Fibroblast of mammary gland (primary cell): Measurements from ENCODE around the gene APIP.
"Not testable (repeated sequence)": the region's sequence is repeated elsewhere in the genome, so short reads cannot be mapped to it uniquely, and the experiment has no call there.

Experiments
- DNase-seq: peaks from one replicate; pipeline ENCODE4 v3.0.0-alpha.2; 2010; ENCODE audit warnings: low read depth
- H3K4me3 ChIP-seq: 2 replicates; pipeline ENCODE4 v1.5.1; 2011; ENCODE audit warnings: low read depth, mild to moderate bottlenecking, low read length, moderate library complexity; ENCODE audit not compliant: control insufficient read depth
- TF ChIP-seq, protein P1 (sequence below): conservative IDR thresholded peaks from 2 replicates; pipeline ENCODE4 v1.5.1; 2011; ENCODE audit warnings: low read depth, low read length, inconsistent platforms; ENCODE audit not compliant: control insufficient read depth, insufficient read depth

Gene APIP

DNA sequence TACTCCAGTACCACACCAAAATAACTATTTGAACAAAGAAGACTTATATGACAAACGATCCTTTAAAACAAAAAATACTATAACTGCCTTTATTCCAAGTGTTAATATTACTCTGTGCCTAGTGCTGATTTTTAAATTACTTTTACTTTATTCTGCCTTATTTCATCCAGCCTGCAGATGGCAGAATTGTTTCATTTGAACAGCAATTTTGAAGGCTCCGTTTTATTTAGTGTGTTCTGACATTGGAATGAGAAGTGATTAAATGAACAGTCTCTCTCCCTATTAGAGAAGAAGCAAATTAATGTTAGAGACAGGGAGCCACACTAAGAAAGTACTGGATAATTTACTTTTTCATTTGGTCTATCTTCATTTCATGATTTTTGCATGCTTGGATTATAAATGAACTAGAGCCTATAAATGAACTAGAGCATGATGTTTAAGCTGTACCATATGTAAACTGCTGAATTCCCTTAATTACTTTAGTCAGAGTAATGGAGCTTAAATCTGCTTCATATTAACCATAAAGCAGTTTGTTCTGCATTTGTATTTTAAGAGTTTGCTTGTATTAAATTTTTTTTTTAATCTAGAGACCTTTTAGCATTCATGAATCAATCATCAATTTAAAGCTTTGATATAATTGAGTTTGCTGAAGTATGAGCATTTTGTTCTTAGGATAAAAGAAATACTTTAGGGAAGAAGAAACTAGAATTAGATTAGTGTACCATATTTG, 10.1 kb upstream of the APIP start:
- TF ChIP-seq, protein P1, sequence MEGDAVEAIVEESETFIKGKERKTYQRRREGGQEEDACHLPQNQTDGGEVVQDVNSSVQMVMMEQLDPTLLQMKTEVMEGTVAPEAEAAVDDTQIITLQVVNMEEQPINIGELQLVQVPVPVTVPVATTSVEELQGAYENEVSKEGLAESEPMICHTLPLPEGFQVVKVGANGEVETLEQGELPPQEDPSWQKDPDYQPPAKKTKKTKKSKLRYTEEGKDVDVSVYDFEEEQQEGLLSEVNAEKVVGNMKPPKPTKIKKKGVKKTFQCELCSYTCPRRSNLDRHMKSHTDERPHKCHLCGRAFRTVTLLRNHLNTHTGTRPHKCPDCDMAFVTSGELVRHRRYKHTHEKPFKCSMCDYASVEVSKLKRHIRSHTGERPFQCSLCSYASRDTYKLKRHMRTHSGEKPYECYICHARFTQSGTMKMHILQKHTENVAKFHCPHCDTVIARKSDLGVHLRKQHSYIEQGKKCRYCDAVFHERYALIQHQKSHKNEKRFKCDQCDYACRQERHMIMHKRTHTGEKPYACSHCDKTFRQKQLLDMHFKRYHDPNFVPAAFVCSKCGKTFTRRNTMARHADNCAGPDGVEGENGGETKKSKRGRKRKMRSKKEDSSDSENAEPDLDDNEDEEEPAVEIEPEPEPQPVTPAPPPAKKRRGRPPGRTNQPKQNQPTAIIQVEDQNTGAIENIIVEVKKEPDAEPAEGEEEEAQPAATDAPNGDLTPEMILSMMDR, result peak; percentile 74
- H3K4me3 ChIP-seq, result no peak overlapping the region
- DNase-seq, result peak; percentile 65

GRCh38 chr11:34924714-34925113, 8.5 kb upstream of the APIP start:
- H3K4me3 ChIP-seq, result no peak overlapping the region
- no peak for DNase-seq
- TF ChIP-seq, protein P1, result no peak

DNA sequence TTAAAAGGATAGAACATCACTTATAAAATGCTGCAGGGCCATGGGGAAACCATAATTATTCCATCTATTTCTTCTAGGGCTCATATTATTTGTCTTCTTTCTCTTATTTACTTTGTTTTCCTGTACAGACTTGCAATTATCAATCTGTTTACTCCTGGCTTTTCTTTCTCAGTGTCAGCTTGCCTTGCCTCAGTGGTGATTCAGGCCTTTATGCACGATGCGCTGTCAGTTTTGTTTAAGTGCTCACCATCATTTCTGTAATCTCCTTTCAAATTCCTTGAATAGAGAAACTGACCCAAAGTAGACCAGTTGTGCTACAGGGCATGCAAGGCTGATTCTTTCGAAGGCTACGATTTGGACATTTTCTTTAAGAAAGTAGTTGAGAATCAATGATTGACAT, 5.0 kb upstream of the APIP start:
- TF ChIP-seq, protein P1, result no peak
- DNase-seq, result no peak
- no peak overlapping the region for H3K4me3 ChIP-seq

GRCh38 chr11:34916843-34917770, 928 bp upstream of the APIP start:
- TF ChIP-seq, protein P1, result no peak
- peak; percentile 42 for DNase-seq
- peak overlapping the region; percentile 93 for H3K4me3 ChIP-seq

DNA sequence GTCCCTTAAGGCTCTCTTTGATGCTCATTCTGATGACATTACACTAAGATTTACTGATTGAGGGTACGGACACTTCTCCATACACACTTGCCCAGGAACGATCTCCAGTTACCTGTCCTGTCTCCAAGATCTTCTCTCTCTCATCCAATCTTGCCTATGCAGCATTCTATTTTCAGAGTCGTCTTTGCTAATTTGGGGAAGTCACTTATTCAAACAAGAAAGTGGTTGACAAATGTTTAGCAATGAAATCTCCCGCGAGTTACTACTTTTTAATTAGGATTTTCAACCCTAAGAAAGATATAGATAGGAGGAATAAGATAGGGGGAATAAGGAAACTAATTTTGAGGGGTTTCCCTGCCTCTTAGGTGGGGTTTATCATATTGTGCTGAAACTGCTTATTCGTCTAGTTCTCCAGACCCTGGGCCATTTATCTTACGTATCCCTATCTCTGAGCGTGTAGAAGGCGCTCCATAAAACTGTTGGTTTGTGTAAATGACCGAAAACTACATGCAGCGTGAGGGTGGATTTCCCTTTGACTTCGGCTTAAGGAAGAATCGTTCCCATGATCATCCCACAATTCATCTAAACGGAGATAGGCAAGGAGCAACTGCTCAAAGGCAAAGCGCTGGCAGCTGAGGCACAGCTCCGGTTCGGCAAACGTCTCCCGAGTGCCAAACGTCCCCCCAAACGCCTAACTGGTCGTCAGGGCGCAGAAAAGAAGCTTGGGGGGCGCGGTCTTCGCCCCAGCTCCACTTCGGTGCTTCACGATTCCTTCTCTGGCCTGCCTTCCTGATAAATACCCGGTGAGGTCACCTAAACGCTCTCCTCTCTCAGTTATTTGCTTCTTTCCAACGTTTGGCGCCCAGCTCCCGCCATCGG, 804 bp downstream of the APIP start:
- TF ChIP-seq, protein P1, result no peak
- peak overlapping the region; percentile 93 for H3K4me3 ChIP-seq
- peak; percentile 38 for DNase-seq

DNA sequence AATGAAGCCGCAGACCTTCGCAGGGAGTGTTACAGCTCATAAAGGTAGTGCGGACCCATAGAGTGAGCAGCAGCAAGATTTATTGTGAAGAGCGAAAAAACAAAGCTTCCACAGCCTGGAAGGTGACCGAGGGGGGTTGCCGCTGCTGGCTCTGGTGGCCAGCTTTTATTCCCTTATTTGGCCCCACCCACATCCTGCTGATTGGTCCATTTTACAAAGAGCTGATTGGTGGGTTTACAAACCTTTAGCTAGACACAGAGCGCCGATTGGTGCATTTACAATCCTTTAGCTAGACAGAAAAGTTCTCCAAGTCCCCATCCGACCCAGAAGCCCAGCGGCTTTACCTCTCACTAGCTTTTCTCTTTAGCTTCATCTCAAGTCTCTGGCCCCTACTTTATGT, 2.6 kb downstream of the APIP start:
- H3K4me3 ChIP-seq, DNase-seq: not testable (repeated sequence)
